BJ (cell line): ENCODE measurements around the gene TOMM5. TPM values are rescaled to one million over a fixed set of nuclear protein-coding genes. Genes with fewer than 3 reads are reported as not detected.
A peak's percentile ranks its signal among the peaks of the same experiment; 100 is the strongest.

Source experiments
- CTCF ChIA-PET: fragments of 350-600 bp; formaldehyde crosslinking; extraction: SDS; loops from one replicate; lab custom pipeline; 2021; ENCODE audit warnings: antibody characterized with exemption, inconsistent platforms; lab: Yijun Ruan, JAX
- POLR2A ChIA-PET: fragments of 300-600 bp; sonication (Branson Sonifier 250); formaldehyde crosslinking; extraction: SDS; loops from one replicate; lab custom pipeline; 2021; ENCODE audit warnings: antibody characterized with exemption; lab: Charles Lee
- DNase-seq: peaks from one replicate; pipeline ENCODE4 v3.0.0-alpha.2; 2011; ENCODE audit warnings: low read depth
- H3K27me3 ChIP-seq: 2 replicates; pipeline ENCODE4 v1.6.0; 2011; ENCODE audit warnings: low read length; ENCODE audit not compliant: control insufficient read depth, insufficient read depth
- H3K36me3 ChIP-seq: 2 replicates; pipeline ENCODE4 v1.5.1; 2011; ENCODE audit warnings: low read length; ENCODE audit not compliant: control insufficient read depth, insufficient read depth
- H3K4me3 ChIP-seq: 2 replicates; pipeline ENCODE4 v1.5.1; 2011; ENCODE audit warnings: low read depth, mild to moderate bottlenecking, control low read depth, low read length
- CTCF ChIP-seq: IDR thresholded peaks from 2 replicates; pipeline ENCODE4 v1.5.1; 2011; ENCODE audit warnings: low read depth, mild to moderate bottlenecking, control low read depth, inconsistent platforms, low read length, moderate library complexity; ENCODE audit not compliant: insufficient read depth
- polyA minus RNA-seq: library from RNA; depleted of rRNA, polyadenylated mRNA; stranded (reverse); fragments of >200 nt; gene quantifications from 2 replicates; pipeline ENCODE4 v1.2.3, GENCODE V29; 2011; rRNA and poly(A)+ RNA removed
- polyA plus RNA-seq: library from polyadenylated mRNA; depleted of rRNA; stranded (reverse); fragments of >200 nt; gene quantifications from 2 replicates; pipeline ENCODE4 v1.2.3, GENCODE V29; 2011; rRNA removed

The TOMM5 gene
- polyA plus RNA-seq (109 and 148 TPM in 2 replicates), polyA minus RNA-seq (18.8 and 25.7 TPM in 2 replicates)

DNA sequence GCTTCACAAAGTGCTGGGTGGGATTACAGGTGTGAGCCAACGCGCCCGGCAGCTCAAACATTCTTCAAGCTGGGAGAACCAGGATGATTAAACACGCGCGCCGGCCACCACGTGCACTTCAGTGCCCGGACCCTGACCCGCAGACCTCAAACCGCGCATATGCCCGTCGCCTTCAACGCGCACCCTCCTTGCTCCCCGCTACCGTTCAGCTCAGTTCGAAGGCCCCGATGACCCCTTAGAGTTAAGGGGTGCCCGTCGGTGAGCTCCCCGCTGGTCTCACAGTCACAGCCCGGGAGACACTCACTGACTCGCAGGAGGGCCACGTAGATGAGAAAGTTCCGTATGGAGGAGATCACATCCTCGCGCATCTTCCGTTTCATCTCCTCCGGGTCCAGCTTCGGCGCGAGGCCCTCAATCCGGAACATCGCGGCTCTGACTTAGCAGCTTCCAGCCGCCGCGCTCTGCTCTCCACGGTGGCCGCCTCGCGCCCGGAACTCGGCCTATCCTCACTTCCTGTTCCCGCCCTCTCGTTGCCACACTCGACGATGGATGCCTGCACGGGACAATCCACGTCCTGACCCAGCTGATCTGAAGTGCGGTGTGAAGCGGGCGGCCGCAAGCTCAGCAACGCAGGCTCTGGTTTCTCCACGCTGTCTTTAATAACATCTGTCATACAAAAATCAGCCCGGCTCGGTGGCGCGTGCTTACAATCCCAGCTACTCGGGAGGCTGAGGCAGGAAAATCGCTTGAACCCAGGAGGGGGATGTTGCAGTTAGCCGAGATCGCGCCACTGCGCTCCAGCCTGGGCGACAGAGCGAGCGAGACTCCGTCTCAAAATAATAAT is at the start of gene TOMM5:
Gene TOMM5 (minus strand): TSS at position 490 of the 844 bp plus-strand sequence. CDS start 65 bp downstream, at position 425.
- POLR2A ChIA-PET: interaction anchor here (0.6 to 0.9 kb wide), 3 partner anchors 15 to 47 kb away, joined by 3 to 5 read pairs (median 3); no protein-coding TSS in a partner anchor
- no peaks in the 10 kb centered on the region; the same call in 1 of the 2 replicates for H3K27me3 ChIP-seq
- peak; percentile 49 for DNase-seq

GRCh38 chr9:37641331-37641730 is 48.9 kb upstream of the TOMM5 start:
- no peak for DNase-seq
- Histone ChIP-seq H3K4me3 (no peak overlapping the region), H3K36me3 (no peaks in the 10 kb centered on the region), H3K27me3 (peaks cover 5% of the 10 kb centered on the region)
- ChIA-PET CTCF (no interaction called here), POLR2A (interaction anchor here (0.5 kb wide), 1 partner anchor 92 kb away, joined by 7 read pairs; no protein-coding TSS in a partner anchor)
- TF ChIP-seq CTCF: no peak

More for the DNA sequence above, at the start of gene TOMM5:
- peak within 1 kb of the TSS; percentile 90 for H3K4me3 ChIP-seq
- CTCF ChIA-PET: interaction anchor here (0.7 to 1.4 kb wide), 8 partner anchors 9 to 1098 kb away, joined by 3 to 6 read pairs (median 3); no protein-coding TSS in a partner anchor
- no peak for TF ChIP-seq CTCF
- peaks cover 2% of the 10 kb centered on the region; the same call in 1 of the 2 replicates for H3K36me3 ChIP-seq

GRCh38 chr9:37640246-37640645 is 47.8 kb upstream of the TOMM5 start:
- CTCF ChIA-PET: interaction anchor here (0.8 kb wide), 1 partner anchor 10 kb away, joined by 3 read pairs; no protein-coding TSS in a partner anchor
- no peak overlapping the region for H3K4me3 ChIP-seq
- TF ChIP-seq CTCF: no peak
- no peaks in the 10 kb centered on the region for H3K36me3 ChIP-seq
- POLR2A ChIA-PET: interaction anchor here (0.5 kb wide), 1 partner anchor 18 kb away, joined by 3 read pairs; no protein-coding TSS in a partner anchor
- DNase-seq: no peak
- peaks cover 1% of the 10 kb centered on the region; the same call in 1 of the 2 replicates for H3K27me3 ChIP-seq

DNA sequence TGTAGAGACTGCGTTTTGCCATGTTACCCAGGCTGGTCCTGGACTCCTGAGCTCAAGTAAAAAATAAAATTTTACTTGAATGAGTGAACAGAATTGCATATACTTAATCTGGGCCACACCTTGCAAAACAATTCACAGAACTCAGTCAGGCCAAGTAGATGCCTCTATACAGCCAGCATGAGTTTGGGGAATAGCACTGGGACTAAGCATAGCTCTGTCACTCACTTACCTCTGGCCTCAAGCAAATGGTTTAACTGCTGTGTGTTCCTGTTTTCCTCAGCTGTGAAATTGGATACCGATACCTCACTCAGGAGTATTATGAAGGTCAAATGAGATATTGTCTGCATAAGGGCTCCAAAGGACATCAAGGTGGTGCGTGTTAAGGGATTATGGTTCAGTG is 47.4 kb upstream of the TOMM5 start:
- Histone ChIP-seq H3K36me3 (no peaks in the 10 kb centered on the region), H3K27me3 (peaks cover 1% of the 10 kb centered on the region; the same call in 1 of the 2 replicates), H3K4me3 (no peak overlapping the region)
- DNase-seq: no peak
- ChIA-PET POLR2A (interaction anchor here (0.5 kb wide), 1 partner anchor 17 kb away, joined by 3 read pairs; no protein-coding TSS in a partner anchor), CTCF (interaction anchor here (0.8 kb wide), 1 partner anchor 10 kb away, joined by 3 read pairs; no protein-coding TSS in a partner anchor)
- no peak for TF ChIP-seq CTCF
